ENCODE data around the gene ACAD10. TPM values are rescaled to one million over a fixed set of nuclear protein-coding genes. Genes with fewer than 3 reads are reported as not detected.

The ACAD10 gene
- total RNA-seq, 4 donors from 2014 or later, result 13.9 to 20.4 (median 16.6) TPM

DNA sequence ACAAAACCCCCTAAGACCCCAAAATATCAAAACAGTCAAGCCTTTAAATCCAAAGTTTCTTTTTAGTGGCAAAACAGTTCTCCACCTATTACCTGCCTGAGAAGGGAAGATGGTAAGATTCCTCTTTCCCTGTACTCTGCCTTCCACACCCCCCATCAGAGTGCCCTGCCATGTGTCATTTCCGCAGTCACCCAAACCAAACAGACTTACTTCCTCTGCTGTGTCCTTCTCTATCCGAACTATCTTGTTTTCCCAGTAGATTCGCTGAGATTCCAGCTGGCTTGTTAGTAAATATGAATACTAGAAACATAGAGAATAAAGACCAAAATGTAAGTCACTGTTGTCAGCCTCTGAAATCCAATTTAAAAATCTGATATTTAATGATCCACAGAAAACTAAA is 30.5 kb upstream of the ACAD10 start:
- WGBS, 2 donors, result 88 to 89% methylated on average over 3 of the region's 3 CpGs
- Histone ChIP-seq H3K4me3 (no peak overlapping the region), H3K9me3 (no peaks in the 10 kb centered on the region), H3K27ac (no peak overlapping the region), H3K27me3 (no peaks in the 10 kb centered on the region), H3K36me3 (peaks cover 0 to 100% (median 43%) of the 10 kb centered on the region in 3 donors), H3K4me1 (no peaks in the 10 kb centered on the region)
- TF ChIP-seq, protein P1, sequence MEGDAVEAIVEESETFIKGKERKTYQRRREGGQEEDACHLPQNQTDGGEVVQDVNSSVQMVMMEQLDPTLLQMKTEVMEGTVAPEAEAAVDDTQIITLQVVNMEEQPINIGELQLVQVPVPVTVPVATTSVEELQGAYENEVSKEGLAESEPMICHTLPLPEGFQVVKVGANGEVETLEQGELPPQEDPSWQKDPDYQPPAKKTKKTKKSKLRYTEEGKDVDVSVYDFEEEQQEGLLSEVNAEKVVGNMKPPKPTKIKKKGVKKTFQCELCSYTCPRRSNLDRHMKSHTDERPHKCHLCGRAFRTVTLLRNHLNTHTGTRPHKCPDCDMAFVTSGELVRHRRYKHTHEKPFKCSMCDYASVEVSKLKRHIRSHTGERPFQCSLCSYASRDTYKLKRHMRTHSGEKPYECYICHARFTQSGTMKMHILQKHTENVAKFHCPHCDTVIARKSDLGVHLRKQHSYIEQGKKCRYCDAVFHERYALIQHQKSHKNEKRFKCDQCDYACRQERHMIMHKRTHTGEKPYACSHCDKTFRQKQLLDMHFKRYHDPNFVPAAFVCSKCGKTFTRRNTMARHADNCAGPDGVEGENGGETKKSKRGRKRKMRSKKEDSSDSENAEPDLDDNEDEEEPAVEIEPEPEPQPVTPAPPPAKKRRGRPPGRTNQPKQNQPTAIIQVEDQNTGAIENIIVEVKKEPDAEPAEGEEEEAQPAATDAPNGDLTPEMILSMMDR (IDR thresholded peaks at IDR 0.05), result no peak
- TF ChIP-seq POLR2A (IDR thresholded peaks at IDR 0.05), result no peak
- no peak for DNase-seq
- intact Hi-C loops (cut with DNase I), result no loop called here

DNA sequence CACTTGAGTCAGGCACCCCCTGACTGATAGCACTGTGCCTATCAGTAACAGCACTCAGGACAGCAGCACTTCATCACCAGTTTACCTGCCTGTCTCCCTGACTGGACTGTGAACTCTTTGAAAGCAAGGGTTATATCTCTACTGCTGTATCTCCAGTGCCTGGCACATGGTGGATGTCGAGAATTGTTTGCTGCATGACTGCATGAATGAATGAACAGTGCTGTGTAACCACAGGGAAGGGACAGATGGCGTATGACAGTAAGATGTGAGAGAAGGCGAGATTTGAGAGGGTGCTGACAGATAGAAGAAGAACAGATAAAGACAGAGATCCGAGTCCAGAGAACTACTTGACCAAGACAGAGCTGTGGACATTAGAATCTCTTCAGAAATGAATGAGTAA is 29.8 kb upstream of the ACAD10 start:
- H3K36me3 ChIP-seq, result peaks cover 0 to 100% (median 43%) of the 10 kb centered on the region in 3 donors
- no peak for DNase-seq
- no peaks in the 10 kb centered on the region for H3K9me3 ChIP-seq
- TF ChIP-seq POLR2A (IDR thresholded peaks at IDR 0.05), result no peak
- TF ChIP-seq, protein P1 (IDR thresholded peaks at IDR 0.05), result no peak
- no peaks in the 10 kb centered on the region for H3K27me3 ChIP-seq
- WGBS, 2 donors, result 95 to 96% methylated on average over 3 to 4 of the region's 4 CpGs
- no peak overlapping the region for H3K4me3 ChIP-seq
- no peak overlapping the region for H3K27ac ChIP-seq
- no peaks in the 10 kb centered on the region for H3K4me1 ChIP-seq
- intact Hi-C loops (cut with DNase I), result no loop called here

DNA sequence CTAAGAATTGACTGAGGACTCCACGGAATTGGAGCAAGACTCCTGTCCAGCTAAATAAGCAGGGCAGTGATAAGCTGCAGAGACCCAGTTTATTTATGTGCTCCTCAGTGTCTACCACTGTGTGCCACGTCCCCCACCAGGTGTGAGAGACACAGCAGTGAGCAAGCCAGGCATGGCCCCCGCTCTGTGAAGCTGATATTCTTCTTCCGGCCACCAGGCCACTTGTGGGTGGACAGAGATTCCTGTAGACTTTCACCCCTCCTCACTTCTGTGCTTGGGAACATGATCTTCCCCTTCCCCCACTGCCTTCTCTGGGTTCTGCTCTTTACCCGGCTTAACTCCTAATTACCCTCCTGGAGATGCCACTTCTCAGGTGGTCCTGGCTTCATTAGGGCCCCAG is 21.4 kb upstream of the ACAD10 start:
- intact Hi-C loops (cut with DNase I), result no loop called here
- no peaks in the 10 kb centered on the region for H3K9me3 ChIP-seq
- H3K27me3 ChIP-seq, result no peaks in the 10 kb centered on the region
- H3K36me3 ChIP-seq, result peaks cover 9 to 100% (median 21%) of the 10 kb centered on the region in 3 donors
- WGBS, 2 donors, result 90 to 91% methylated on average over 4 to 5 of the region's 5 CpGs
- no peak for DNase-seq
- no peak overlapping the region for H3K4me3 ChIP-seq
- no peak for TF ChIP-seq POLR2A (IDR thresholded peaks at IDR 0.05)
- TF ChIP-seq, protein P1 (IDR thresholded peaks at IDR 0.05), result no peak
- H3K4me1 ChIP-seq, result no peaks in the 10 kb centered on the region
- H3K27ac ChIP-seq, result no peak overlapping the region

DNA sequence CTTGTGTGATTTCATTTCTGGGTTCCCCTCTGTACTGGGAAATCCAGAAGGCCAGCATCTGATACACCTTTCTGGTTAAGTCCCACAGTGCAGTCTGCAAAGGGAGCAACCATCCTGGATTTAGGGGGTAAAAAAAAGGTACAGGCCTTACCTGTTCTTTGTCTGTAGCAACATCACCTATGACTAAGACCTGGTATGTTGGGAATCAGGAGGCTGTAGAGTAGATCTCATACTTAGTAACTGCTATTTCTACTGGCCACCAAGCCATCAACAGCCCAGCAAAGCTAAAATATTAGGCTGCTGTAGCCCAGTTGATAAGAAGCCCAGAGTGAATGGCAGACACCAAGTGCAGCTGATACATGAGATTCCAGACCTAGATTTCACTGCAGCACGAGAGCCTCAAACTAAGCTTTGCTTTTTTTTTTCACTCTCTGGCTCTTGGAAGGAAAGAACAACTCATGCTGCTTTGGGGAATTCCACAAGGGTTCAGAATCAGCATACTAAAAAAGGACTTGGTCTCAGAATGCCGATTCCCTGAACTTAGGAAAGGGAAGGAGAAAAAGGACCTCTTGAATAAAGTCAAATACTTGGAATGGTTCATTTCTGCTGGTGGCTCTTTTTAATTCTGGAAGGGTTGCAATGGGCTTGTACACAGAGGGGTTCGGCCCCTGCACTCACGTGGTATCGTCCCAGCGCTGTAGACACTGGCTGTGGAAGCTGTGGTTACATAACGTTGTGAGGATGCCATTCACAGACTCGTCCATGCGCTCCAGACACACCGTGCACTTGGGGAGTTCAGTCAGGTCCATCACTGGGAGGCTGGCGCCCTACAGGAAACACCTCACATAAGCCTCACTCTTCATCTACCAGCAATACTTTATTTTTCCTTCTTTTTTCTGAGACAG is 20.6 kb upstream of the ACAD10 start:
- no peaks in the 10 kb centered on the region for H3K9me3 ChIP-seq
- H3K4me1 ChIP-seq, result no peaks in the 10 kb centered on the region
- no peak overlapping the region for H3K4me3 ChIP-seq
- intact Hi-C loops (cut with DNase I), result no loop called here
- WGBS, 2 donors, result 80 to 84% methylated on average over 11 of the region's 11 CpGs
- no peaks in the 10 kb centered on the region for H3K27me3 ChIP-seq
- H3K36me3 ChIP-seq, result peaks cover 13 to 100% (median 19%) of the 10 kb centered on the region in 3 donors
- no peak overlapping the region for H3K27ac ChIP-seq
- DNase-seq, result no peak
- TF ChIP-seq POLR2A (IDR thresholded peaks at IDR 0.05), result no peak
- TF ChIP-seq, protein P1 (IDR thresholded peaks at IDR 0.05), result no peak

DNA sequence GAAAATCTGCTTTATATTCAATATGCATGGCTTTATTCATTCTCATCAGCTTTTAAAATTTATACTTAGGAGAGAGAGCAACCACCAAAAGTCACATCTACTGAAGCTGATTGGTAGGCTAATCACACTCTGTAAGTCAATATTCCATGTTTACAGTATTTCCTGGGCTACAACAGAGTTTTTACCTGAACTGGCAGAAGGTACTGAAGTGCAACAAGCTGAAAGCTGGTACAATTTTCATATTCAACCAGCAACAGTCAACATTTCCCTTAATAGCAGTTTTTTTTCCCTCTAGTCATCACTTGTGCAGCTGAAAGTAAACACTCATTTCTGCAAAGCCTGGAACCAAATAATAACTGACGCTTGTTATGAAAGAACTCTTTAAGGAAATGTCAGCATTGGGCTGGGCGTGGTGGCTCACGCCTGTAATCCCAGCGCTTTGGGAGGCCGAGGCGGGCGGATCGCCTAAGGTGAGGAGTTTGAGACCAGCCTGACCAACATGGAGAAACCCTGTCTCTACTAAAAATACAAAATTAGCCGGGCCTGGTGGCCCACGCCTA is 13.0 kb upstream of the ACAD10 start:
- WGBS, 2 donors, result 59 to 76% methylated on average over 3 to 10 of the region's 10 CpGs
- no peak overlapping the region for H3K27ac ChIP-seq
- TF ChIP-seq, protein P1 (IDR thresholded peaks at IDR 0.05), result no peak
- no peak for TF ChIP-seq POLR2A (IDR thresholded peaks at IDR 0.05)

More for the DNA sequence above, 13.0 kb upstream of the ACAD10 start:
- Histone ChIP-seq H3K4me3 (no peak overlapping the region), H3K27me3 (no peaks in the 10 kb centered on the region), H3K9me3 (no peaks in the 10 kb centered on the region), H3K4me1 (no peaks in the 10 kb centered on the region), H3K36me3 (peaks cover 20 to 99% (median 26%) of the 10 kb centered on the region in 3 donors)
- intact Hi-C loops (cut with DNase I), result no loop called here
- no peak for DNase-seq

All from esophagus squamous epithelium (tissue), 5 donors.